ENCODE data around the gene GPX6. TPM values are rescaled to one million over a fixed set of nuclear protein-coding genes. Genes with fewer than 3 reads are reported as not detected.

Gene GPX6
- total and polyA plus RNA-seq, 2 of the 13 experiments (the other 11 are each of a cell fraction or from before 2014, with no cell fraction given) = not detected

- TF ChIP-seq FOXK1 (CRISPR knock-in tag; IDR thresholded peaks at IDR 0.05; ENCODE audit: borderline replicate concordance, low read depth) (peak; percentile 66; the same call in 1 of the 2 replicates), ZFY (CRISPR knock-in tag; IDR thresholded peaks at IDR 0.05) (no peak), ZFP36 (IDR thresholded peaks at IDR 0.05; ENCODE audit: borderline replicate concordance, low read depth, low read length, partially characterized antibody) (no peak), ZNF383 (CRISPR knock-in tag; IDR thresholded peaks at IDR 0.05; ENCODE audit: borderline replicate concordance) (no peak), ZBTB20 (CRISPR knock-in tag; IDR thresholded peaks at IDR 0.05; ENCODE audit: borderline replicate concordance, low read depth) (peak; percentile 52; the same call in 1 of the 2 replicates), MIER2 (CRISPR knock-in tag; IDR thresholded peaks at IDR 0.05) (0 out of 2 replicates have a peak, but pooled peaks have one; percentile 35), ZNF331 (CRISPR knock-in tag; IDR thresholded peaks at IDR 0.05) (0 out of 2 replicates have a peak, but pooled peaks have one; percentile 31), ZKSCAN1 (IDR thresholded peaks at IDR 0.05; ENCODE audit: low read length) (no peak), DMAP1 (CRISPR knock-in tag; IDR thresholded peaks at IDR 0.05) (0 out of 2 replicates have a peak, but pooled peaks have one; percentile 24), IRF2 (CRISPR knock-in tag; IDR thresholded peaks at IDR 0.05) (peak; percentile 79), STAT5B (CRISPR knock-in tag; IDR thresholded peaks at IDR 0.05) (no peak), CEBPB (IDR thresholded peaks at IDR 0.05; ENCODE audit: borderline replicate concordance, low read depth, low read length) (no peak), FOXK2 (IDR thresholded peaks at IDR 0.05) (no peak), SATB2 (CRISPR knock-in tag; IDR thresholded peaks at IDR 0.05) (0 out of 2 replicates have a peak, but pooled peaks have one; percentile 31), ZSCAN21 (CRISPR knock-in tag; IDR thresholded peaks at IDR 0.05; ENCODE audit: borderline replicate concordance) (no peak), SMAD3 (CRISPR knock-in tag; IDR thresholded peaks at IDR 0.05) (0 out of 2 replicates have a peak, but pooled peaks have one; percentile 60), FIP1L1 (IDR thresholded peaks at IDR 0.05; ENCODE audit: borderline replicate concordance, insufficient read depth, low read depth, low read length) (no peak), ZNF280D (CRISPR knock-in tag; IDR thresholded peaks at IDR 0.05) (0 out of 2 replicates have a peak, but pooled peaks have one; percentile 38), TEAD3 (CRISPR knock-in tag; optimal IDR thresholded peaks at IDR 0.05; ENCODE audit: borderline replicate concordance) (peak; percentile 35)
- TF ChIP-seq, protein P1, sequence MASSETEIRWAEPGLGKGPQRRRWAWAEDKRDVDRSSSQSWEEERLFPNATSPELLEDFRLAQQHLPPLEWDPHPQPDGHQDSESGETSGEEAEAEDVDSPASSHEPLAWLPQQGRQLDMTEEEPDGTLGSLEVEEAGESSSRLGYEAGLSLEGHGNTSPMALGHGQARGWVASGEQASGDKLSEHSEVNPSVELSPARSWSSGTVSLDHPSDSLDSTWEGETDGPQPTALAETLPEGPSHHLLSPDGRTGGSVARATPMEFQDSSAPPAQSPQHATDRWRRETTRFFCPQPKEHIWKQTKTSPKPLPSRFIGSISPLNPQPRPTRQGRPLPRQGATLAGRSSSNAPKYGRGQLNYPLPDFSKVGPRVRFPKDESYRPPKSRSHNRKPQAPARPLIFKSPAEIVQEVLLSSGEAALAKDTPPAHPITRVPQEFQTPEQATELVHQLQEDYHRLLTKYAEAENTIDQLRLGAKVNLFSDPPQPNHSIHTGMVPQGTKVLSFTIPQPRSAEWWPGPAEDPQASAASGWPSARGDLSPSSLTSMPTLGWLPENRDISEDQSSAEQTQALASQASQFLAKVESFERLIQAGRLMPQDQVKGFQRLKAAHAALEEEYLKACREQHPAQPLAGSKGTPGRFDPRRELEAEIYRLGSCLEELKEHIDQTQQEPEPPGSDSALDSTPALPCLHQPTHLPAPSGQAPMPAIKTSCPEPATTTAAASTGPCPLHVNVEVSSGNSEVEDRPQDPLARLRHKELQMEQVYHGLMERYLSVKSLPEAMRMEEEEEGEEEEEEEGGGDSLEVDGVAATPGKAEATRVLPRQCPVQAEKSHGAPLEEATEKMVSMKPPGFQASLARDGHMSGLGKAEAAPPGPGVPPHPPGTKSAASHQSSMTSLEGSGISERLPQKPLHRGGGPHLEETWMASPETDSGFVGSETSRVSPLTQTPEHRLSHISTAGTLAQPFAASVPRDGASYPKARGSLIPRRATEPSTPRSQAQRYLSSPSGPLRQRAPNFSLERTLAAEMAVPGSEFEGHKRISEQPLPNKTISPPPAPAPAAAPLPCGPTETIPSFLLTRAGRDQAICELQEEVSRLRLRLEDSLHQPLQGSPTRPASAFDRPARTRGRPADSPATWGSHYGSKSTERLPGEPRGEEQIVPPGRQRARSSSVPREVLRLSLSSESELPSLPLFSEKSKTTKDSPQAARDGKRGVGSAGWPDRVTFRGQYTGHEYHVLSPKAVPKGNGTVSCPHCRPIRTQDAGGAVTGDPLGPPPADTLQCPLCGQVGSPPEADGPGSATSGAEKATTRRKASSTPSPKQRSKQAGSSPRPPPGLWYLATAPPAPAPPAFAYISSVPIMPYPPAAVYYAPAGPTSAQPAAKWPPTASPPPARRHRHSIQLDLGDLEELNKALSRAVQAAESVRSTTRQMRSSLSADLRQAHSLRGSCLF (CRISPR knock-in tag; IDR thresholded peaks at IDR 0.05; ENCODE audit: borderline replicate concordance) = no peak
Observed at GRCh38 chr6:28474441-28475219, 41.0 kb downstream of the GPX6 start (continued).
